ENCODE measurements around the gene NTRK1. TPM values are rescaled to one million over a fixed set of nuclear protein-coding genes. Genes with fewer than 3 reads are reported as not detected.
A peak's percentile ranks its signal among the peaks of the same experiment; 100 is the strongest.

Gene NTRK1
- polyA plus RNA-seq, 10 donors: 0.17 to 1.1 (median 0.60) TPM

- no peak for DNase-seq
These were observed 36.6 kb downstream of the NTRK1 start for GRCh38 chr1:156897078-156897825.

GRCh38 chr1:156898161-156898566, 37.5 kb downstream of the NTRK1 start:
- DNase-seq: peak in 2 of 3 donors; percentile 63 to 84

- DNase-seq: peak in 1 of 3 donors; percentile 58
These were observed 38.5 kb downstream of the NTRK1 start for GRCh38 chr1:156898971-156899664.

- DNase-seq: peak in 1 of 3 donors; percentile 79
These were observed 39.5 kb downstream of the NTRK1 start for GRCh38 chr1:156899956-156900718.

GRCh38 chr1:156900896-156901589, 40.4 kb downstream of the NTRK1 start:
- DNase-seq: peak in 1 of 3 donors; percentile 47

- no peak for DNase-seq
These were observed 40.9 kb downstream of the NTRK1 start for GRCh38 chr1:156901590-156901900.

- DNase-seq: peak in 1 of 3 donors; percentile 70
These were observed 41.6 kb downstream of the NTRK1 start for GRCh38 chr1:156901966-156902915.

- no peak for DNase-seq
These were observed 42.8 kb downstream of the NTRK1 start for GRCh38 chr1:156903328-156904091.

GRCh38 chr1:156904187-156904959, 43.7 kb downstream of the NTRK1 start:
- no peak for DNase-seq

GRCh38 chr1:156905176-156905575, 44.5 kb downstream of the NTRK1 start:
- DNase-seq: no peak

GRCh38 chr1:156905651-156906050, 45.0 kb downstream of the NTRK1 start:
- no peak for DNase-seq

- DNase-seq: no peak
These were observed 45.7 kb downstream of the NTRK1 start for GRCh38 chr1:156906206-156906906.

- no peak for DNase-seq
These were observed 47.9 kb downstream of the NTRK1 start for GRCh38 chr1:156908541-156908940.

- no peak for DNase-seq
These were observed 48.3 kb downstream of the NTRK1 start for GRCh38 chr1:156908955-156909354.

- DNase-seq: no peak
These were observed 49.0 kb downstream of the NTRK1 start for GRCh38 chr1:156909671-156910070.

- DNase-seq: no peak
These were observed 49.7 kb downstream of the NTRK1 start for GRCh38 chr1:156910309-156910782.

- no peak for DNase-seq
These were observed 51.1 kb downstream of the NTRK1 start for GRCh38 chr1:156911577-156912298.

- no peak for DNase-seq
These were observed 51.6 kb downstream of the NTRK1 start for GRCh38 chr1:156912310-156912709.
